ENCODE results near the gene PALM3.

The PALM3 gene

GRCh38 chr19:14080887-14081796 is 19.3 kb upstream of the PALM3 start:
- no peaks in the 10 kb centered on the region for H3K9me3 Mint-ChIP-seq
- H3K4me1 Mint-ChIP-seq, result peaks cover 2 to 11% of the 10 kb centered on the region in 2 donors
- peak; percentile 91 to 95 for ATAC-seq (replicated peaks)

GRCh38 chr19:14078411-14078810 is 16.5 kb upstream of the PALM3 start:
- Mint-ChIP-seq H3K27ac (no peak overlapping the region), H3K36me3 (no peaks in the 10 kb centered on the region), H3K9me3 (no peaks in the 10 kb centered on the region), H3K4me3 (no peak overlapping the region), H3K4me1 (peaks cover 13 to 29% of the 10 kb centered on the region in 2 donors), H3K27me3 (peaks cover 3 to 7% of the 10 kb centered on the region in 2 donors)
- ATAC-seq (replicated peaks), result no peak
- DNase-seq, result no peak

More at GRCh38 chr19:14080887-14081796, 19.3 kb upstream of the PALM3 start:
- no peaks in the 10 kb centered on the region for H3K27me3 Mint-ChIP-seq
- peak overlapping the region; percentile 95 to 99 for H3K4me3 Mint-ChIP-seq
- DNase-seq, result peak; percentile 98
- H3K36me3 Mint-ChIP-seq, result peaks cover 0 to 3% of the 10 kb centered on the region in 2 donors
- H3K27ac Mint-ChIP-seq, result peak overlapping the region; percentile 97

DNA sequence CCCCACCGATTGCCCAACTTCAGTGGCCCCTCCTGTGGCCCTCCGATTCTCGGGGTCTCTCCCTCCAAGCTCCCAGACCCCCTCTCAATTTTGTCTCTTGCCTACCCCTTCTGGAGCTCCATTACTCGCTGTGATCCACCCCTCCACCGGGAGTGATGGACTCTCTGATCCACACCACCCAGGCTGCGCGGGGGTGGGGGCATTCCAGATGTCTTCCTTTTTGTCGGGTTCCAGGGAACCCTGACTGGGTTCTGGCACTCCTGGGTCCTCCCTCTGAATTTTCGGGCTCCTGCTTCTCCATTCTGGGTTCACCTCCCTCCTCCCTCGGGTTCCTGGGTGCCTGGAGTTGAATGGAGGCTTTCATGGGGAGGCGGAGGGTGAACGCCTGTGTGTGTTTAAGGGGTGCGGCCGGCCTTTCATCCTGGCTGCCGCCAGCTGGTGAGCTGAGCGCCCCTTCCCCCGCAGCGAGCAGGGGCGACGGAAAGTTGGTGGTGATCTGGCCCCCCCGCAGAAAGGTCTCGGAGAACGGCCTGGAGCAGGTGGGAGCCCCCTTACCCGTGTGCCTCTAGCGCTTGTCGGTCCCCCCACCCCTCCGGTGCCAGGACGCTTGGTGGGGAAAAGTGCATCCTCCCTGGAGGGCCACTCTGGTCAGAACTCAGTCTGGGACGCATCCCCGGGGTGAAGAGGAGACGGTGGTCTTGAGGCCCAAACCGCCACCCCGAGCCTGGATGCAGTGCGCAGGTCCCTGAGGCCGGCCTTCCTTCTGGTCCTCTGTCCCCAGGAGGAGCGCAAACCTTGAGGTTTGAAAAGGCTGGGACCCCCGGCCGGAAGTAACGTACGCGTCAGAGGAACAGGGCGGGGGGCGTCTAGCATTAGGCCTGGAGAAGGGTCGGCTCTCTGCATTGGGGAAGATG is 12.3 kb upstream of the PALM3 start:
- ATAC-seq (replicated peaks) (peak; percentile 4 to 6), DNase-seq (peak; percentile 26)
- Mint-ChIP-seq H3K4me3 (peak overlapping the region; percentile 86 to 88), H3K27ac (peak overlapping the region; percentile 63), H3K36me3 (no peaks in the 10 kb centered on the region), H3K9me3 (no peaks in the 10 kb centered on the region), H3K27me3 (peaks cover 3 to 7% of the 10 kb centered on the region in 2 donors), H3K4me1 (peaks cover 12 to 24% of the 10 kb centered on the region in 2 donors)

DNA sequence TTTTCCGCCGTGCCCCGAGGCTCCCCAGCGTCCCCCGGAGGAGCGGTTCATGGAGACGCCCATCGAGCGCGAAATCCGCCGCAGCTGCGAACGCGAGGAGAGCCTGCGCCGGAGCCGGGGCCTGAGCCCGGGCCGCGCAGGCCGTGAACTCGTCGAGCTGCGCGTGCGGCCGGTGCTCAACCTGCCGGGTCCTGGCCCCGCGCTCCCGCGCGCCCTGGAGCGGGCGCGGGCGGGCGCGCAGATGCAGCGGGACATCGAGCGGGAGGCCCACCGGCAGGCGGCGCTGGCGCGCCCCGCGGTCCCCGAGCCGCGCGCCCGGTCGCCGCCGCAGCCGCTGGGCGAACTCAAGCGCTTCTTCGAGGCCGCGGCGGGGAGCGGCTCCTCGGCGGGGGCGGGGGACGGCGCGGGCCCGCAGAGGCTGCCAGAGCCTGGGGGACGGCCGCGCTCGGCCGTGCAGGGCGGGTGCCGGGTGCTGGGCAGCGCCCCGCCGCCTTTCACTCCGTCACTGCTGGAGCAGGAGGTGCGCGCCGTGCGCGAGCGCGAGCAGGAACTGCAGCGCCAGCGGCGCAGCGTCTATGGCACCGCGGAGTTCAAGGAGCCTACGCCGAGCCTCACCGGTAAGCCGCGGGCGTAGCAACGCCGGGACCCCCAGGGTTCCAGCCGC is 11.5 kb upstream of the PALM3 start:
- Mint-ChIP-seq H3K27ac (no peak overlapping the region), H3K36me3 (no peaks in the 10 kb centered on the region), H3K9me3 (no peaks in the 10 kb centered on the region), H3K4me1 (peaks cover 12 to 24% of the 10 kb centered on the region in 2 donors), H3K4me3 (peak overlapping the region; percentile 86 to 88), H3K27me3 (peaks cover 3 to 7% of the 10 kb centered on the region in 2 donors)
- ATAC-seq (replicated peaks), result peak; percentile 78 to 82
- peak; percentile 74 for DNase-seq

DNA sequence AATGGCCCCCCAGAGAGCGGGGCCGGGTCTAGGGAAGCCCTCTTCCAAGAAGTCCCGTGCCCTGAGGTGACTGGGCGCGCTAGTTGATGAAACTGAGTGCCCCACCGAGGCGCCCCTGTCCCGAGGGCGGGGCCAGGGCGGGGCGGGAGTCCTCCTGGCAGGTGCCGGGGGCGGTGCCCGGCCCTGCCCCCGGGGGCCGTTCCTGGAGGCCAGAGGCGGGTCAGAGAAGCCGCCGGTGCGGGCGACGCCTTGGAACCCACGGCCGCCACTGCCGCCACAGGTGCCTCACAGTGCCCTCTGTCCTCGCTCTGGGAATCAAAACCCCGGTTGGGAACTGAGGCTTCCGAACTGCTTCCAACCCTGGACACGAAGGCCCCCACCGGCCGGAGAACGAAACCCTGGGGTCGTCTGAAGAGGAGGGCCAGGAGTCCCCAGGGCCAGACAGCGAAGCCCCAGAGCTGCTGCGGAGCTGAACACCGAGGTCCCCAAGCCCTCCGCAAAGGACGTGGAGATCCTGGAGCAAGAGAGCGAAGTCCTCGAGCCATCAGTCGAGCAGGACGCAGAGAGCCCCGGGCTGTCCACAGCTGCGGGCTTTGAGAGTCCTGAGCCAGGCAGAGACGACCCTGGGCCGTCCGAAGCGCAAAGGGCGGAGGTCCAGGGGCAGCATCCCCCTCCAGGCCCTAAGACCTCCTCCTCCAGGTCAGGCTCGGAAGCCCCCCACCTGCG is 10.8 kb upstream of the PALM3 start, which contains the start of gene MISP3:
Gene MISP3 (plus strand): TSS at position 252 of the 726 bp plus-strand sequence. CDS start 524 bp downstream, outside the sequence.
- DNase-seq (no peak), ATAC-seq (replicated peaks) (peak; percentile 13 to 14)
- H3K27me3 Mint-ChIP-seq, result peaks cover 3 to 7% of the 10 kb centered on the region in 2 donors
- peak within 1 kb of the TSS; percentile 56 for H3K27ac Mint-ChIP-seq
- H3K9me3 Mint-ChIP-seq, result no peaks in the 10 kb centered on the region
- no peaks in the 10 kb centered on the region for H3K36me3 Mint-ChIP-seq
- H3K4me3 Mint-ChIP-seq, result peak within 1 kb of the TSS; percentile 86 to 88
- peaks cover 12 to 24% of the 10 kb centered on the region in 2 donors for H3K4me1 Mint-ChIP-seq

- no peaks in the 10 kb centered on the region for H3K36me3 Mint-ChIP-seq
Observed at GRCh38 chr19:14070268-14071050, 8.6 kb upstream of the PALM3 start.

DNA sequence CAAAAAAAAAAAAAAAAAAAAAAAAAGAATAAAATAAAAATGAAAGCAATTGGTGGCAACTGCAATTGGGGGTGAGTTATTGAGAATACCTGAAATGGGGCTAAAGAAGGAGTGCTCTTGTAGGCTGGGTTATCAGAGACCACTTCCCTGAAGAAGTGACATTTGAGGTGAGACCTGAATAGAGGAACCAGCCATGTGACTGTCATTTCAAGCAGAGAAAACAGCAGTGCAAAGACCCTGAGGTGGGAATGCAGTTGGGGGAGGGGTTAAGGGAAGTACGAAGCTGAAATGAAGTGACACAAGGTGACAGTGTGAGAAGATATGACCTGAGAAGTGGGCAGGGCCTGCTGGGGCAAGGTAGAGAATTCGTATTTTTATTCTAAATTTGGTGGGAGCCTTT is 4.3 kb upstream of the PALM3 start:
- peaks cover 2 to 9% of the 10 kb centered on the region in 2 donors for H3K4me1 Mint-ChIP-seq
- no peaks in the 10 kb centered on the region for H3K36me3 Mint-ChIP-seq
- H3K9me3 Mint-ChIP-seq, result no peaks in the 10 kb centered on the region
- no peak overlapping the region for H3K27ac Mint-ChIP-seq
- DNase-seq (no peak), ATAC-seq (replicated peaks) (peak; percentile 64 to 71)
- H3K4me3 Mint-ChIP-seq, result no peak overlapping the region
- peaks cover 3 to 17% of the 10 kb centered on the region in 2 donors for H3K27me3 Mint-ChIP-seq

More at GRCh38 chr19:14070268-14071050, 8.6 kb upstream of the PALM3 start:
- ATAC-seq (replicated peaks), result no peak
- Mint-ChIP-seq H3K27me3 (peaks cover 3 to 18% of the 10 kb centered on the region in 2 donors), H3K4me3 (peak overlapping the region in 1 of 2 donors; percentile 17), H3K27ac (no peak overlapping the region), H3K9me3 (no peaks in the 10 kb centered on the region), H3K4me1 (peaks cover 14 to 33% of the 10 kb centered on the region in 2 donors)
- no peak for DNase-seq

DNA sequence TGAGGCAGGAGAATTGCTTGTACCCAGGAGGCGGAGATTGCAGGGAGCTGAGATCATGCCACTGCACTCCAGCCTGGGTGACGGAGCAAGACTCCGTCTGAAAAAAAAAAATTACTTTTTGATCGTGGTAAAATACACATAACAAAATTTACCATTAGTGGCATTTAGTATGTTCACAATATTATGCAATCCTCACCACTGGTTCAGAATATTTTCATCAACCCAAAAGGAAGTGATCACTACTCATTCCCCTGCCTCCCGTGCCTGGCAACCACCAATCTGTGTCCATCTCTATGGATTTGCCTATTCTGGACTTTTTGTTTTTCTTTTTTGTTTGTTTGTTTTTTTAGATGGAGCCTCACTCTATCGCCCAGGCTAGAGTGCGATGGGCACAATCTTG is 1.2 kb upstream of the PALM3 start:
- Mint-ChIP-seq H3K36me3 (no peaks in the 10 kb centered on the region), H3K4me1 (peaks cover 17 to 19% of the 10 kb centered on the region in 2 donors), H3K4me3 (no peak overlapping the region), H3K9me3 (no peaks in the 10 kb centered on the region), H3K27me3 (peaks cover 27 to 45% of the 10 kb centered on the region in 2 donors), H3K27ac (no peak overlapping the region)
- ATAC-seq (replicated peaks) (no peak), DNase-seq (no peak)

GRCh38 chr19:14062558-14062855 is 631 bp upstream of the PALM3 start:
- Mint-ChIP-seq H3K4me3 (no peak overlapping the region), H3K27ac (no peak overlapping the region), H3K36me3 (no peaks in the 10 kb centered on the region), H3K9me3 (no peaks in the 10 kb centered on the region), H3K4me1 (peaks cover 20 to 24% of the 10 kb centered on the region in 2 donors), H3K27me3 (peaks cover 33 to 51% of the 10 kb centered on the region in 2 donors)
- no peak for DNase-seq
- no peak for ATAC-seq (replicated peaks)

- no peak overlapping the region for H3K4me3 Mint-ChIP-seq
- peaks cover 19 to 20% of the 10 kb centered on the region in 2 donors for H3K4me1 Mint-ChIP-seq
- H3K27ac Mint-ChIP-seq, result no peak overlapping the region
- H3K9me3 Mint-ChIP-seq, result no peaks in the 10 kb centered on the region
- ATAC-seq (replicated peaks) (no peak), DNase-seq (no peak)
- H3K36me3 Mint-ChIP-seq, result no peaks in the 10 kb centered on the region
- H3K27me3 Mint-ChIP-seq, result peaks cover 38 to 57% of the 10 kb centered on the region in 2 donors
Observed at GRCh38 chr19:14061081-14061749, 661 bp downstream of the PALM3 start.

DNA sequence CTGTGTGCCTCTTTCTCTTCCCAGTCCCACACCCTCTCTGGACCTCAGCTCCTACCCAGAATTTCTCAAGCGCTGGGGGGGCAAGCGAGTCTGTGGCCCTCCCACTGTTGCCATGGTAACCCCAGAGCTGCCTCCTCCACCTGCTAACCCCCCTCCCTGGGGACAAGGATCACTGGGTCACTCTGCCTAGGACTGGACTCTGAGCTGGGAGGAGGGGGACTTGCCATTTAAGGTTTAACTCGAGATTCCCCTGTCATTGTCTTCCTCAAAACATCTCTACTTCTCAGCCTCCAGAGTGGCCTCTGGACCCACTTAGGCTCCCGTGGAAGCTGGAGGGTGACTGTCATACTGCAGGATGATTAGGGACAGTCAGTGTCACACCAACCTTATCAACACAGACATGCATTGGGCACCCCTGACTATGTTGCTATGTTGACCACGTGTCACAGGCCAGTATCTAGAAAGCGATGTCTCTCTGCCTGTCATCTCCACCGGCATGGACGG is 2.2 kb downstream of the PALM3 start:
- H3K27ac Mint-ChIP-seq, result peak overlapping the region; percentile 65

GRCh38 chr19:14059093-14059480 is 2.8 kb downstream of the PALM3 start:
- peak; percentile 45 to 56 for ATAC-seq (replicated peaks)

More for the DNA sequence above, 2.2 kb downstream of the PALM3 start:
- DNase-seq (no peak), ATAC-seq (replicated peaks) (no peak)
- H3K27me3 Mint-ChIP-seq, result peaks cover 38 to 63% of the 10 kb centered on the region in 2 donors
- H3K4me1 Mint-ChIP-seq, result peaks cover 16 to 18% of the 10 kb centered on the region in 2 donors
- no peaks in the 10 kb centered on the region for H3K9me3 Mint-ChIP-seq
- H3K4me3 Mint-ChIP-seq, result no peak overlapping the region
- no peaks in the 10 kb centered on the region for H3K36me3 Mint-ChIP-seq

More at GRCh38 chr19:14059093-14059480, 2.8 kb downstream of the PALM3 start:
- no peak for DNase-seq
- Mint-ChIP-seq H3K27ac (no peak overlapping the region), H3K36me3 (peaks cover 0 to 2% of the 10 kb centered on the region in 2 donors), H3K4me3 (peak overlapping the region in 1 of 2 donors; percentile 6), H3K4me1 (peaks cover 16 to 18% of the 10 kb centered on the region in 2 donors), H3K9me3 (no peaks in the 10 kb centered on the region), H3K27me3 (peaks cover 38 to 64% of the 10 kb centered on the region in 2 donors)
